Jurkat, Clone E6-1 (cell line): Measurements from ENCODE around the gene PBX1.

Experiments
- DNase-seq: peaks from one replicate; pipeline ENCODE4 v3.0.0-alpha.2; 2011; ENCODE audit warnings: low read depth, low spot score
- H3K4me3 ChIP-seq: 2 replicates; pipeline ENCODE4 v1.5.1; 2011; ENCODE audit warnings: mild to moderate bottlenecking, low read length, control low read depth, moderate library complexity

PBX1 gene

GRCh38 chr1:164759979-164760469 lies 201.0 kb downstream of the PBX1 start:
- H3K4me3 ChIP-seq = no peak overlapping the region
- DNase-seq = no peak

GRCh38 chr1:164760569-164760968 lies 201.6 kb downstream of the PBX1 start:
- H3K4me3 ChIP-seq = no peak overlapping the region
- no peak for DNase-seq

DNA sequence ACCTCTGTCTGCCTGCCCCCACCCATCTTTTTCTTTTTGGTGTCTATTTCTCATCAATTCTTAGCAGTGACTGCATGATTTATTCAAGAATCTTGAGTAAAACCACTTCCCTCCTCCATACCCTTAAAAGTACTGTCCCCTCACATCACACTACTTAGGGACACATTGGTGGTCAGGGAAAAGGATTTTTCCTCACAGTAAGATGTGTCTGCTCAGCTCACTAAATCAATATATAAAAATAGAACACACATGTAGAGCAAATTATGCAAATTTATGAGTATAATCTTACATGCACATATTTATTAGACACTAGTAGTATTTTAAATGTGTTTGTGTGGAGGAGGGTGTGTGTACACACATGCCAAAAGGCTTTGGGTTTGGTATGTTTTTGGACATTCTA lies 202.0 kb downstream of the PBX1 start:
- no peak overlapping the region for H3K4me3 ChIP-seq
- DNase-seq = no peak

- DNase-seq = no peak
- H3K4me3 ChIP-seq = no peak overlapping the region
Observed at GRCh38 chr1:164763098-164763497, 204.1 kb downstream of the PBX1 start.

DNA sequence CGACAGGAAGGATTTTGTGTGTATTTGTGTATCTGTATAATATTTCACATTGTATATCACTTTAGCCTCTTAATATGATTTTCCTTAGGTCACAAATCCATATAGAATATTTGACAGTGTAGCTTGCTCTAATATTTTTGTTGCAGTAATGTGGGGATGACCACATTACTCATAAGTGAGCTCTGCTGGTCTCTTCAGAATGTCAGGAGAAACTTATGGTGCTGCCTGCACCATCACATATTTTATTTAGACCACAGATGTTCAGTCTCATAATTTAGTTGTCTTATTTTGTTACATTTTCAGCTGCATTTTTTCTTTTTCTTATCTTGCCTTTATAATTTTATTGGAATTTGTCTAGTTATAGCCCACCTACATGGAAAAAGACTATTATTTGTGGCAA lies 205.3 kb downstream of the PBX1 start:
- DNase-seq = no peak
- no peak overlapping the region for H3K4me3 ChIP-seq

- H3K4me3 ChIP-seq = no peak overlapping the region
- DNase-seq = no peak
Observed at GRCh38 chr1:164765557-164765956, 206.6 kb downstream of the PBX1 start.

DNA sequence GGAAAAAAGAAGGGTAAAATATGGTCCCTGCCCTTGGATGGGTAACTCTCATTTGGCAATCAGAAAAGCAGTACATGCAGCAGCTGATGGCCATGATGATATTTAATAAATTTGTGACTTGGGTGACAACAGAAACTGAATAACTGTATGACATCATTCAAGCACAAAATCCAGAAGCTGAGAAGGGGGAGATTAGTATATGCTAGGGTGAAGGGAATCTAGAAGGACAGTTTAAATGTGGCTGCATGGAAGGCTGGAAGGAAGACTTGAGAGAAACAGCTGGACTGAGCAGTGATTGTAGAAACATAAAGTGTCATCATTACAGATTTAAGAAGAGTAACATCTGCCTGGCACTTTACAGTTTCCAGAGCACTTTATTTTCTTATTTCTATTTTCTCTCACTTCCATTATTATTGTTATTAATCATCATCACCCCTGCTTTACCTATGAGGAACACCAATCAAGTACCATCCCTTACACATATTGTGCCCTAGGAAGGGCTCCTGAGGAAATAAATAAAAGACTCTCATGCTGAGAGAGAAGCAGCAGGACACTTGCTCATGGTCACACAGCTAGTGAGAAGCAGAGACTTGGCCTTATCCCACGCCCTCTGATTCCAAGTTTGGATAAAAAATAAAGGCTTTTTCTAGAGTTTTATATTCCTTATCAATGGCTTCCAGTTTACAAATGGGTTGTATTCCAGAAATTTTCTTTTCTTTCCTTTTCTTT lies 207.2 kb downstream of the PBX1 start:
- H3K4me3 ChIP-seq = no peak overlapping the region
- no peak for DNase-seq

- no peak for DNase-seq
- no peak overlapping the region for H3K4me3 ChIP-seq
Observed at GRCh38 chr1:164767752-164768402, 208.9 kb downstream of the PBX1 start.

DNA sequence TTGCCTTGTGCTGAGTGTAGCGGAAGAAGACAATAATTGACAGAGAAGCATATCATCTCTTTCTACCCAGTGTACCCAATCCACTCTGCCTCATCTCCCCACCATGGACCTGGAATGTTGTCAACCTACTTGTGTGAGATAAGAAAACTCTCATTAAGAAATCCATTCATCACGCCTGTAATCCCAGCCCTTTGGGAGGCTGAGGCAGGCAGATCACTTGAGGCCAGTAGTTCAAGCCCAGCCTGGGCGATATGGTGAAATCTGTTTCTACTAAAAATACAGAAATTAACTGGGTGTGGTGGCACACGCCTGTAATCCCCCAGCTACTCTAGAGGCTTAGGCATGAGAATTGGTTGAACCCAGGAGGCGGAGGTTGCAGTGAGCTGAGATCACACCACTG lies 209.6 kb downstream of the PBX1 start:
- no peak overlapping the region for H3K4me3 ChIP-seq
- DNase-seq = no peak

- DNase-seq = no peak
- H3K4me3 ChIP-seq = no peak overlapping the region
Observed at GRCh38 chr1:164769486-164770130, 210.6 kb downstream of the PBX1 start.

GRCh38 chr1:164770131-164770529 lies 211.1 kb downstream of the PBX1 start:
- no peak for DNase-seq
- no peak overlapping the region for H3K4me3 ChIP-seq

DNA sequence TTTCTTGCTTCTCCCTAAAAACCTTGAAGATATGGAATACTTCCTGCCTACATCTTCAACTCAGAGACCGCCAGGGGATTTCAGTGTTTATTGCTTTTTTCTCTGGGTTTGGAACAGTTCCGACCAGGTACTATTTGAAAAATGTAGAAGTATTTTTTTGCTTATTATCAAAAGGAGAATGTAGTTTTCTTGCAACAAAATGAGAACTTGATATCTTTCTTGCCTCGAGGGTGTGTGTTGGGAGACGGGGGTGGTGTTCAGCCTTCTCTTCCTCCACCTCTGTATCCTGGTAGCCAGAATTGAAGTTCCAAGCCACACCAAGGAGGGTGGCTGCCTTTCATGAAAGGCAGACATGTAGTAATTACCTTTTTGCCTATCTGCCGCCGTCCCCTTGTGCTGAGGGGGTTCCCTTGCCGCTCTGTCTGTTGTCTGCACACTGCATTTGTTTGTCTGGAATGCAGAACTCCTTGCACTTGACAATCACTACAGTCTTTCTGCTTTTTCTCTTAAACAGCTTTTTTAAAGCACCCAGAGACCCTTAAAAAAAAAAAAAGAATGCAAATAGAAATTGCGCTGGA lies 212.1 kb downstream of the PBX1 start:
- no peak overlapping the region for H3K4me3 ChIP-seq
- no peak for DNase-seq

- DNase-seq = no peak
- no peak overlapping the region for H3K4me3 ChIP-seq
Observed at GRCh38 chr1:164771619-164772361, 212.8 kb downstream of the PBX1 start.

GRCh38 chr1:164772635-164773034 lies 213.7 kb downstream of the PBX1 start:
- DNase-seq = no peak

GRCh38 chr1:164773102-164773501 lies 214.1 kb downstream of the PBX1 start:
- DNase-seq = no peak

More at GRCh38 chr1:164772635-164773034, 213.7 kb downstream of the PBX1 start:
- no peak overlapping the region for H3K4me3 ChIP-seq

GRCh38 chr1:164774413-164774812 lies 215.4 kb downstream of the PBX1 start:
- H3K4me3 ChIP-seq = no peak overlapping the region
- no peak for DNase-seq

More at GRCh38 chr1:164773102-164773501, 214.1 kb downstream of the PBX1 start:
- no peak overlapping the region for H3K4me3 ChIP-seq

DNA sequence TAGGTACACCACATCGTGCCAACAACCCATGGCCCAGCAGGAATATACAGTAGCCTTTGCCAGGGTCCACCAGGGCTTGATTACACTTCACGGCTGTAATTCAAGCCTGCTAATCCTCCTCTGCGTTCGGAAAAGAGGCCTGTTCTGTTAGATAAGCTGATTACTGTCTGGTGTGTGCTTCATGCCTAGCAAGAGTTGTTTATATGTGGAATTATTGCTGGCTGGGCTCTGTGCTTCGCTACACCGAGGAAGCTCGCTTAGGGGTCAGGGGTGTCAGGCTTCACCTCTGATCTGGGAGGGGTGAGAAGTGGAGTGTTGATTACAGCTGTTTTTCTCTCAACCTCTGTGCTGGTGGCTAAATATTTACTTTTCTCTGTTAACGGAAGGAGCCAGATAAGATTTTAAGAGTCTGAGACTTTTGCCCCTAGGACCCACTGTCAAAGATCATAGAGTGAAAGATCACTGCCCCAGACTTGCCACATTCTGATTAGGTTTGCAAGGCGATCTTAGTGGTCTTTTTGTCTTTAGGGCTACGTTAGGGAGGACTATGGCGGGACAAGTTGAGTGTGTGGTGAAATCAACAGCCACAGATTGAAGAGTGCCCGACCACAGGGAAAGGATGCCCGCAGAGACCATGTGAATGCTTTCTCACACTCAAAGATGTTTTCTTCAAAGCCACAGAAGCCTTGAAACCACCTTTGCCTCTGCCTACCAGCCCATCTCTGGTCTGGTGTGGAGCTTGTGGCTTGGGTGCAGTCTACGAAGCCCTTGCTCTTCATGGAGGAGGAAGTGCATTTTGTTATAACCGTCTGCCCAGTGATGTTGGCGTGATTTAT lies 216.1 kb downstream of the PBX1 start:
- no peak overlapping the region for H3K4me3 ChIP-seq
- DNase-seq = peak; percentile 22

DNA sequence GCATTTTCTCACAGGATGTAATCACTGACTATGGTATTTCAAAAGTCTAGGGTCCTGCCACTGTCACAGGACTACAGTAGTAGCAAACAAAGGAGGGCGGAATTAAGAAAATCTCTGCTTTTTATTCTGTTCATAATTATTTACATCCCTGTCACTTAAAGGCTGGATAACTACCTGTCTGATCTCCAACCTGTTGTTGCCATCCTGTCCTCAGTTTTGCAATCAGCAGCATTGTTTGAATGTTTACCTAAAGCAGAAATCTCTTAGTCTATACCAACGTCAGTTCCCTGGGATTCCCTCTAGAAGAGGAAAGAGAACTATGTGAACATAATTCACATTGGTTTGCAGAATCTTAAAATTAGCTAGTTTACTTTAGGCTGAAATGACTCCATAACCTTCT lies 218.5 kb downstream of the PBX1 start:
- no peak overlapping the region for H3K4me3 ChIP-seq
- no peak for DNase-seq
